Measurements from ENCODE around the gene AGBL5.

Gene AGBL5

DNA sequence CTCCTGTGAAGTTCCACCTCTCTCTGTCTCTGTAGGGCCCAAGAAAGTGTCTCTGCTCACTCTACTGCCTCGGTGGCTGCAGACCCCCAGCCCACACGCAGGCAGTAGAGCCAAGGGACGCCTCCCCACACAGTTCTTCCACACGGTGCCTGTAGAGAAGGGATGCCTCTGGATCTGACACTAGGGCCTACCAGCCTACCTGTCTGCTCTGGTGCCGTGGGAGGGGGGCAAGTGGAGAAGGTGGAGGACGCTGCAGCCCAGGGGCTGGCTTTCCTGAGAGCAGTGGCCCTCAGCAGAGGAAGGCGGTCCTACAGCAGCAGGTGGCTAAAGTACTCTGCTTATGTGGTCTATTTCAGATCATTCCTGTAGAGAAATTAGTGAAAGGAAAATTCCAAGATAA is 27.7 kb upstream of the AGBL5 start:
- DNase-seq (ENCODE audit: low spot score): no peak

DNA sequence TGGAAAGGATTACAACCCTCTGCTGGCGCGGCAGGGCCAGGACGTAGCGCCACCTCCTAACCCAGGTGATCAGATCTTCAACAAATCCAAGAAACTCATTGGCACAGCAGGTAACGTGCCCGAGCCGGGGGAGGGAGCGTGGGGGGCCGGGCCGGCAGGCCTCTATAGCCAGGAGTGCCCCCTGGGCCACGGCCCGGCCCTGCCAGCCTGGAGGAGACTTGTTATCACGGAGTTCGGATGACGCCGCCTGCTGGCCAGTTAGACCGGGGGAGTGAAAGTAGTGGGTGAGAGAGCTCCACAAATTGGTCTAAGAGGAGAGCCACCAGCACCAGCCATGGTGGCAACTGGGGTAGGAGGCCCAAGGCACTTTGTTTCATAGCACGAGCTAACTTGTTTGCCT is 27.3 kb upstream of the AGBL5 start:
- no peak for DNase-seq (ENCODE audit: low spot score)

DNA sequence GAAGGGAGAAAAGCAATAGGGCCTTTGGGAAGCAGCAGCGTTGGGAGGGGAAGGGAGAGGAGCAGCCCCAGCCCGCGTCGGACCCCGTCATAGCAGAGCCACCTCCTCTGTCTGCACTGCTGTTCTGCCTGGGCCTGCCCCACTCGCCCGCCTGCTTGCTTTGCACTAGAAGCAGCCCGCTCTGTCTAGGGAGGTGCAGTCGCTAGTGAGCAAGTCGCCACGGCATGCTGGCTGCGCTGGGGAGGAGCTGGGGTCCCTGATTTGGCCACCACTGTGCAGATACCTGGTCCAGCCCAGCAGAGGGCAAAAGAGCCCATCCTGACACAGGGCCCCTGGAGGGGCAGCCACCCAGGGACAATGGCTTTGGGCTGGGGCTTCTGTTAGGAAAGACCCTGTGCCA is 26.7 kb upstream of the AGBL5 start:
- no peak for DNase-seq (ENCODE audit: low spot score)

- no peak for DNase-seq (ENCODE audit: low spot score)
Measured at GRCh38 chr2:27025281-27025800, 26.1 kb upstream of the AGBL5 start.

- no peak for DNase-seq (ENCODE audit: low spot score)
Measured at GRCh38 chr2:27025861-27026851, 25.3 kb upstream of the AGBL5 start.

DNA sequence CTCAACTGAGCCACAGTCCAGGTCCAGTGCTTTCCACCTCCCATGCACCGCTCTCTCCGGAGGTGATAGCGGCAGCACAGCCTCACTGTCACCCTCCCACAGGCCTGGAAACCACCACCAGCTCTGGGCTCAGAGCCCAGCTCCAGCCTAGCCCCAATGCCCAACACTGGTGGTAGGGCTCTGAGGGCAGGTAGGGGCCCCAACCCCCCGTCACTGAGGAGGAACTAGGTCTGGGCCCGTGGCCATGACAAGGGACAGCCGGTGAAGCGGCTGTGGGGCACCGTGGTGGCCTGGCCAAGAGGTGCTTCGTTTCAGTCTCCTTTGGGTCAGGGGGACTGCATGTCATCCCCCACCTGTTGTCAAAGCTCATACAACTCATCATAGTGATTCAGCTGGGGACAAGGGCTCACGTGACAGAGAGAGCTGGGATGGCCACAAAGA is 24.2 kb upstream of the AGBL5 start:
- no peak for DNase-seq (ENCODE audit: low spot score)

DNA sequence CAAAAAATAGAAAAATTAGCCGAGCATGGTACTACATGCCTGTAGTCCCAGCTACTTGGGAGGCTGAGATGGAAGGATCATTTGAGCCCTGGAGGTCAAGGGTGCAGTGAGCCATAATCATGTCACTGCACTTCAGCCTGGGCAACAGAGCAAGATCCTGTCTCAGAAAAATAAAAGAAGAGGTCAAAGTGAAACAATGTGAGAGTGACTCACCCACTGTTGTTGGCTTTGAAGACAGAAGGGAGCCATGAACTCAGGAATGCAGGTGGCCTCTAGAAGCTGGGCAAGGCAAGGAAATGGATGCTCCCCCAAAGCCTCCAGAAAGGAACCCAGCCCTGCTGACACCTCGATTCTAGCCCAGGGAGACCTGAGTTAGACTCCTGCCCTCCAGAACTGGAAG is 22.4 kb upstream of the AGBL5 start:
- DNase-seq (ENCODE audit: low spot score): no peak

DNA sequence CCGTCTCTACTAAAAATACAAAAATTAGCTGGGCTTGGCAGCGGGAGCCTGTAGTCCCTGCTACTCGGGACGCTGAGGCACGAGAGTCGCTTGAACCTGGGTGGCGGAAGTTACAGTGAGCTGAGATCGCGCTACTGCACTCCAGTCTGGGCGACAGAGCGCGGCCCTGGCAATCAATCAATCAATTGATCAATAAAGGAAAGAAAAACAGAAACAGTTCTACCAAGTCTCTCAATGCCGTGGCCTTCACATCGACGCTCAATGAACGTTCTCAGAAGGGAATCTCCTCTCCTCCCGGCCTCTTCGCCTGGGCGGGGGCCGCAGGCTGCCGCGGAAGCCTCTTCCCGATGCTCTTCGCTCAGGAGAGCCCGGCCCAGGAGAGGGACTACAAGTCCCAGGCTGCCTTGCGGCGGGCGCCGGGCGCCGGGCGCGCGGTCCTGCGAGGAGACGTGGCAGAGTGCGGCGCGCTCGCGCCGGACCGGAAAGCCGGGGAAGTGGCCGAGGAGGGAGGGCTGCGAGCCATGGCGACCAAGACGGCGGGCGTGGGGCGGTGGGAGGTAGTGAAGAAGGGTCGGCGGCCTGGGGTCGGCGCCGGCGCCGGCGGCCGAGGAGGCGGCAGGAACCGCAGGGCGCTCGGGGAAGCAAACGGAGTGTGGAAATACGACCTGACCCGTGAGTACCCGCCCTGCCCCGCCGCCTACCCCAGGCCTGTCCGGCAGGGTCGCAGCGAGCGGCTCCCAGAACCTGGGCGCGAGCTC is 18.8 kb upstream of the AGBL5 start, which contains the start of gene TMEM214:
Gene TMEM214 (plus strand): TSS at position 471 of the 758 bp plus-strand sequence. CDS start 51 bp downstream, at position 522.
- DNase-seq (ENCODE audit: low spot score): peak; percentile 72

GRCh38 chr2:27033253-27033852 is 18.1 kb upstream of the AGBL5 start:
- no peak for DNase-seq (ENCODE audit: low spot score)

GRCh38 chr2:27038012-27038411 is 13.5 kb upstream of the AGBL5 start:
- DNase-seq (ENCODE audit: low spot score): no peak

DNA sequence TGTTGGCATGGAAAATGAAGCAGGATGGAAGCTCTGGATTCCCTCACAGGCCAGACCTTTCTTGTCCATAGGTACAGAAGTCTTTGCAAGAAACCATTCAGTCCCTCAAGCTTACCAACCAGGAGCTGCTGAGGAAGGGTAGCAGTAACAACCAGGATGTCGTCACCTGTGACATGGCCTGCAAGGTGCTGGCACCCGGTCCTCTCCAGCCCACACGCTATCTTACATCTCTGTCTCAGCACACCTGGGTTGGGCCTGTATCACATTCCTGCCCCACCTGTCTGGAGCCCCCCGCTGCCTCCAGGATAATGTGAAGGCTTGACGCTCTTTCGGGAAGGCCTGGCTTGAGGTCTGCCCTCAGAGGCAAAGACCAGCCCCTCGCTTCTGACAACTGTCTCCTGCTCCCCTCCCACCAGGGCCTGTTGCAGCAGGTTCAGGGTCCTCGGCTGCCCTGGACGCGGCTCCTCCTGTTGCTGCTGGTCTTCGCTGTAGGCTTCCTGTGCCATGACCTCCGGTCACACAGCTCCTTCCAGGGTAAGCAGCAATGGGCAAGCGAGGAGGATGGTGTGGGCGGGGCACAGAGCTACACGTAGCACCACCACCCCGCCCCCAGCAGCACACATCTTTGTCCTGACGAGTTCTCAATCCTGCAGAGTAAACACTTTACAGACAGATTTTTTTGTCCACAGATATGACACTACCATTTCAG is 12.7 kb upstream of the AGBL5 start:
- no peak for DNase-seq (ENCODE audit: low spot score)

DNA sequence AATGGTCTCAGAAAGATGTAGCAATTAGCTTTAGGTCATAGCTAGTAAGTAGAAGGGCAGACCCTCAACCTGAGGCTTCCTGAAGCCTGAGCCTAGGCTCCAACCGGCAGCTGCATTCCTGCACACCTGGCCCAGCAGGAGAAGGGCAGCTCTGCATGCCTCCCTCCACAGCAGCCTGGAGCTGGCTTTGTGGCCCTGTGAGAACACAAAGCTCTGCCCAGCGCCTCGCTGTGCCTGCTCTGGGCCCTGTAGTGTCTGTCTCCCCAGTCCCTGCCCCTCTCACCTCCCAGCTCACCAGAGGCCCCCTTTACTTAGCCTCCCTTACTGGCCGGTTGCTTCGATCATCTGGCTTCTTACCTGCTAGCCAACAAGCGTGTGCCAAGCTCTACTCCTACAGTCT is 12.0 kb upstream of the AGBL5 start:
- DNase-seq (ENCODE audit: low spot score): no peak

GRCh38 chr2:27039871-27040270 is 11.6 kb upstream of the AGBL5 start:
- DNase-seq (ENCODE audit: low spot score): no peak

- no peak for DNase-seq (ENCODE audit: low spot score)
Measured at GRCh38 chr2:27040282-27040681, 11.2 kb upstream of the AGBL5 start.

DNA sequence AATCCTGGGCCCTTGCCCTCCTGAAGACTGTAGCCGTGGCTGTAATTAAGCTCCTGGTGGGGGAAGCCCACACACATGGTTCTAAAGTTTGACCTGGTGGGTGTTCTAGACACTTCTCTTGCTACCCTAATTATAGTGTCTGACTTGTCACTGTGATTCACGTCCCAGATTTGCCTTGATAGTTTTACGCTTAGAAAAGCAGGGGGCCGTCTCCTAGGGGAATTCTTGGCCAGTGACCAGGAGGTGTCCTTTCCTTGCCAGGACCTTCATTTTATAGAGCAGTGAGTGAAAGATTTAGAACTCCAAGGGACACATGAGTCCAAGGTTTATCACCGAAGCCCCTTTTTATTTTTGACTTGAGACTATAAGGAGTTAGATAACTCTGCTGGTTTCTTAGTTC is 9.7 kb upstream of the AGBL5 start:
- no peak for DNase-seq (ENCODE audit: low spot score)

DNA sequence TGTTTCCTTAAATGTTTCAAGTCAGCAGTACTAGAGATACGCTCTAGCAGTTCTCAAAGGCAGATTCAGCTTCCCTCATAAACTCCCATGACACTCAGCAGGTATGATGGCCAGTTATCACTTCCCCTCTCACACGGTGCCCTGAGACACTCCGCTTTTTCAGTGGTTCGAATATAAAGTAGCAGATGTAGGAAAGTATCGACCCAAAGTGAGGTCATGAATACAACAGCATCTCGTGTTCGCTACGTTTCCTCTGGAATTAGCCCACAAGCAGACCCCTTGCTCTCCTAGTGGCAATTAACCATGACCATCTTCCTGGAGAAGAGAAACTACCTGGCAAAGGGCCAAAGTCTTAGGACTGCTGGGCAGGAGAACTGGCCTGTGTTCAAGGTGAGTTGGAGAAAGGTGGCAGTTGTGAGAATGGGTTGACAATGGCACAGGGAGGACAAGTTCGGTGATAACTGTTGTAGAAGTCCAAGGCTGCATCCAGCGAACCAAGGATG is 9.3 kb upstream of the AGBL5 start:
- DNase-seq (ENCODE audit: low spot score): no peak

GRCh38 chr2:27042985-27043634 is 8.4 kb upstream of the AGBL5 start:
- DNase-seq (ENCODE audit: low spot score): no peak

- peak; percentile 54 for DNase-seq (ENCODE audit: low spot score)
Measured at GRCh38 chr2:27049422-27050280, 1.8 kb upstream of the AGBL5 start.

DNA sequence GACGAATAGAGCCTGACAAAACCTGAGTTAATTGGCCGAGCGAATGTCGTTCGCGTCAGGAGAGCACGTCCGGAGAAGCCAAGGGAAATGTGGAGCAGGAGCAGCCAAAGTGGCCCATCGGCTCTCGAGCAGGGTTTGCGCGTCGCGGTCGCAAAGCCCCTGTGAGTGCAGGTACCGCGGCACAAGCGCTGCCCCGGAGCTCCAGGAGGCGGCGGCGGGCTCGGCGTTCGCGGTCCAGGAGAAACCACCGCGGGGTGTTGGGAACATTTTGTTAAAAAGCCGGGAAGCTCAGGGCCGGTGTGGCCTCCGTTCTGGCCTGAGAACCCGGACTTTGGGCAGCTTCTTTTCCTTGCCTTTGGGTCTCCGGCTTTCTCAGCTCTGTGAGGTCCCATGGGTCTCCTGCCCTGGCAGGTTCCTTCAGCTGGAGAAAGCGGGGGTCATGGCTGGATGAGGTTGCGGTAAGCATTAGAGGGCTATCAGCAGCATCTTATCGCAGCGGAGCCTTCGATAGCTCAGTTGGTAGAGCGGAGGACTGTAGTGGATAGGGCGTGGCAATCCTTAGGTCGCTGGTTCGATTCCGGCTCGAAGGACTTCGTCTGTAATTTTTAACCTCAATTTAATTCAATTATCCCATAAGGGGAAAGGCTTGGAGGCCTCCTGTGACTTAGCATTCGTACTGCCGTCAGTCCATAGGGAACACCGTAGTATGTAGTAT is 1.0 kb upstream of the AGBL5 start:
- peak; percentile 88 for DNase-seq (ENCODE audit: low spot score)
